Tracheal epithelial cell (primary cell): ENCODE measurements around the gene PYGL. TPM values are rescaled to one million over a fixed set of nuclear protein-coding genes. Genes with fewer than 3 reads are reported as not detected.

Experiments
- total RNA-seq: library from RNA; depleted of rRNA; stranded (reverse); fragments of >200 nt; gene quantifications from 2 replicates; pipeline ENCODE4 v1.2.1, GENCODE V29; 2014

Gene PYGL
- 110 and 112 TPM in 2 replicates for total RNA-seq

DNA sequence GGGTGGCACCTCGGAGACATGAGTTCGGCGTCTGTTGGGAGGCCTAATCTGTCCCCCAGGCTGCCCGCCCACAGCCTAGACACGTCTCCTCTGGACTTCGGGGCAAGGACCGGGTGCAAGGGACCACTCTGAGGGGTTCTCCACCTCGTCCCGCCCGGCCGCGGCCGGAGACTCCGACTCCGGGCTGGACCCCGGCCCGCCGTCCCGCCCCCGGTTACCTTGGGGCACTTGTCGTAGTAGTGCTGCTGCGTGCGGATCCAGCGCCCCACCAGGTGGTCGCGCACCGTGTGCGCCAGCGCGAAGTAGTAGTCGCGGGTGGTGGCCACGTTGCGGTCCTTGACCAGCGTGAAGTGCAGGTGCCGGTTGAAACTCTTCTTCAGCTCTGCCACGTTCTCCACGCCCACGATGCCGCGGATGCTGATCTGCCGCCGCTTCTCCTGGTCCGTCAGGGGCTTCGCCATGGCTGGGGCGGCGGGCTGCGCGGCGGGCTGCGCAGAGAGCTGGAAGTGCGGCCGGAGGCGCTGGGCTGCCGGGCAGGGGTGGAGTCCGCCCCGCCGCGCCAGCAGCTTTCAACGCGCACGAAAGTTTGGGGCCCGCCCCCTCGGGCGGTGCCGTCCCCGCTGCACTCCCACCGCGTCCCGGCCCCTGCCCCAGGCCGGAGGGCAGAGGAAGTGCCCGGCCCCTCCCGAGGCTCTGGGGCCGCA is at the start of gene PYGL:
Gene PYGL, minus strand, starts transcription at position 541 of the 704 bp plus-strand sequence. Its CDS starts 80 bp downstream, at position 461.

DNA sequence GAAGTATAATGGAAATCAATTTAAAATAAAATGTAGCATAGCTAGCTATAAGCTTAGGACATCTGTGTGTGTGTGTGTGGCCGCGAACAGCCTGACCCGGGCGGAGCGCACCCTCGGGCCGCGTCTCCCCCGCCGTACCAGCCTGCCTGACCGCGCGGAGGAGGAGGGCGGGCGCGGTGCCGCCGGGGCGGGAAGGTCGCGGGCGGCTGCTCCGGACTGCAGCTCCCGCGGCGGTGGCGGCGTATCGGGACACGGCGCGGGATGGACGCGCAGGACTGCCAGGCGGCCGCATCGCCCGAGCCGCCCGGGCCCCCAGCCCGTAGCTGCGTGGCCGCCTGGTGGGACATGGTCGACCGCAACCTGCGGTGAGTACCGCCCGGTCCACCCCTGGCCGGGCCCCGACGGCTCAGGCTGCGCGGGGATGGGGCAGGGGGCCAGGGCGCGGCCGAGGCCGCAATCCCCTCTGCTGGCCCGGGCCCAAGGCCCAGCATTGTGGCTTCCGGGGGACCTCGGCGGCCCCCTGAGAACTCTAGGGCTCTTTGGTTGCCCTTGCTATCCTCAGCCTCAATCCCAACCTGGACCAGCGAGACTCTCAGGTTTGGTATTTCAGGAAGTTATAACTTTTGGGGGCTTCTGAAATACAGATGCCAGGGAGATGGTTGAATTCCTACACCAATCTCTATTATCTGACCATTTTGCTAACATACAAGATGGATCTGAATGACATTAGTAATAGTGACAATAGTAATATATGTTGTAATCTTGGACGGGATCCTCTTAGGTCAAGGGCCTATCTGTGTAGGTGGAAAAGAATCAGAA is 72.2 kb downstream of the PYGL start, which contains the start of gene ABHD12B:
Gene ABHD12B, plus strand, starts transcription at position 140 of the 819 bp plus-strand sequence. Its CDS starts 122 bp downstream, at position 262.

Other genes starting within 250 kb of the PYGL start
- gene NIN, start 113.3 kb downstream of the PYGL start, total RNA-seq: 16.6 and 19.4 TPM in 2 replicates
- gene ABHD12B, start 72.4 kb downstream of the PYGL start, total RNA-seq: not detected in 2 replicates
- gene TRIM9, start 150.6 kb upstream of the PYGL start, total RNA-seq: 0.21 TPM in 1 of 2 replicates, not detected in the other